ENCODE results near the gene SLC27A5. TPM values are rescaled to one million over a fixed set of nuclear protein-coding genes. Genes with fewer than 3 reads are reported as not detected.
A peak's percentile ranks its signal among the peaks of the same experiment; 100 is the strongest.

The SLC27A5 gene
- total RNA-seq, 1 experiment from 2014 or later = 17.1 TPM

DNA sequence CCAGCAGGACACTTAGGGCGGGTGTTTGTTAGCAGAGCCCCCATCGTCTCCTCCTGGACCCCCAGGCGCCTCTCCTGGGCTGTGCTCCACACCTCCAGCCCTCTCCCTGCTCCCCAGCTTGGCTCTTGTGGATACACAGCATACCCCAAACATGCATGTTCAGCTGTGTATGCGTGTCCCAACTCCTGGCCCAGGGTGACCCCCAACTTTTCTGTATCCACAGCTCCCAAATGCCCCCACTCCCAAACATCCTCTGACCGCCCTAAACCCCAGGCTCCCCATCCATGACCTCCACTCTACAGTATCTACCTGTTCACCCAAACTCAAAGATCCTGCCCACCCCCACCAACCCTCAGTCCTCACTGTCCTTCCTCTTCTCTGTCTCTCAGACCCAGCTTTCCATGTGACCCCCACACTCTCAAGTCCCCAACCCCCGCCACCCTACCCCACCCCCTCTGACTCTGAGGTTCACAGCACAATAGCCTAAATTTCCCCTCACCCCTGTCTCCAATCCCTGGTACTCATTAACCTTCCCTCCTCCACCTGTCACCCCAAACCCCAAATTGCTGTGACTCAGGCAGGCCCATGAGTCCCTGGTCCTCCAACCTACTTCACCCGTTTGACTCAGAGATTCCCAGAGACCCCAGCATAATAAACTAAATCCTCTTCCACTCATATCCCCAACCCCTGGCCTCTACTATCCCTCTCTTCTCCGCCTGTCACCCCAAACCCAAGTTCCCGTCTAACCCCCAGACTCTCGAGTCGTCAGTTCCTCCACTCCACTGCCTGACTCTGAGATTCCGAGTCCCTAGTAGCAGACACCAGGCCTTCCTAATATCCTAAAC lies 45.7 kb upstream of the SLC27A5 start:
- no peaks in the 10 kb centered on the region for H3K4me1 ChIP-seq (ENCODE audit: insufficient read depth, low read length)
- H4K20me1 ChIP-seq (ENCODE audit: control insufficient read depth, insufficient read depth, insufficient read length) = no peaks in the 10 kb centered on the region
- no peaks in the 10 kb centered on the region for H3K27me3 ChIP-seq (ENCODE audit: insufficient read depth, low read length)
- no peak overlapping the region for H2BK20ac ChIP-seq (ENCODE audit: low read depth, low read length, poor library complexity, severe bottlenecking)
- no peak overlapping the region for H4K8ac ChIP-seq (replicated peaks; ENCODE audit: insufficient read length, low read depth, low read length)
- H2AK5ac ChIP-seq (ENCODE audit: insufficient read length, low read length) = no peak overlapping the region
- peaks cover 16% of the 10 kb centered on the region for H3K23me2 ChIP-seq (ENCODE audit: insufficient read length, low read depth, low read length, poor library complexity, severe bottlenecking)
- TF ChIP-seq, protein P1, sequence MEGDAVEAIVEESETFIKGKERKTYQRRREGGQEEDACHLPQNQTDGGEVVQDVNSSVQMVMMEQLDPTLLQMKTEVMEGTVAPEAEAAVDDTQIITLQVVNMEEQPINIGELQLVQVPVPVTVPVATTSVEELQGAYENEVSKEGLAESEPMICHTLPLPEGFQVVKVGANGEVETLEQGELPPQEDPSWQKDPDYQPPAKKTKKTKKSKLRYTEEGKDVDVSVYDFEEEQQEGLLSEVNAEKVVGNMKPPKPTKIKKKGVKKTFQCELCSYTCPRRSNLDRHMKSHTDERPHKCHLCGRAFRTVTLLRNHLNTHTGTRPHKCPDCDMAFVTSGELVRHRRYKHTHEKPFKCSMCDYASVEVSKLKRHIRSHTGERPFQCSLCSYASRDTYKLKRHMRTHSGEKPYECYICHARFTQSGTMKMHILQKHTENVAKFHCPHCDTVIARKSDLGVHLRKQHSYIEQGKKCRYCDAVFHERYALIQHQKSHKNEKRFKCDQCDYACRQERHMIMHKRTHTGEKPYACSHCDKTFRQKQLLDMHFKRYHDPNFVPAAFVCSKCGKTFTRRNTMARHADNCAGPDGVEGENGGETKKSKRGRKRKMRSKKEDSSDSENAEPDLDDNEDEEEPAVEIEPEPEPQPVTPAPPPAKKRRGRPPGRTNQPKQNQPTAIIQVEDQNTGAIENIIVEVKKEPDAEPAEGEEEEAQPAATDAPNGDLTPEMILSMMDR (conservative IDR thresholded peaks at IDR 0.05) = no peak
- H2BK12ac ChIP-seq (ENCODE audit: insufficient read length, low read depth, low read length) = no peak overlapping the region
- Mint-ChIP-seq H3K36me3 (ENCODE audit: insufficient read depth in 1 of 3, low read depth in 3 of 3) (peaks cover 18 to 48% (median 33%) of the 10 kb centered on the region in 3 experiments; a peak in 6 of 7 replicates), H3K4me3 (peak overlapping the region; percentile 96 to 99), H3K27me3 (ENCODE audit: low read depth) (peaks cover 1% of the 10 kb centered on the region; the same call in 1 of the 2 replicates), H3K27ac (peak overlapping the region; percentile 95 to 99 (median 97)), H3K9me3 (no peaks in the 10 kb centered on the region; a peak in 2 of 5 replicates), H3K4me1 (peaks cover 26 to 45% of the 10 kb centered on the region in 2 experiments)
- H3K27ac ChIP-seq (ENCODE audit: insufficient read length, low read depth, low read length) = no peak overlapping the region
- H2AFZ ChIP-seq (ENCODE audit: low read length) = no peak overlapping the region
- DNase-seq = no peak
- H3K23ac ChIP-seq (ENCODE audit: insufficient read length, low read depth, low read length) = no peak overlapping the region
- H3K18ac ChIP-seq (ENCODE audit: insufficient read length, low read depth, low read length) = no peak overlapping the region
- no peaks in the 10 kb centered on the region for H3K9me3 ChIP-seq (ENCODE audit: control insufficient read depth, low read depth, low read length)
- H3K56ac ChIP-seq (ENCODE audit: insufficient read length, low read depth, low read length) = no peak overlapping the region
- no peak overlapping the region for H2BK5ac ChIP-seq (ENCODE audit: insufficient read length, low read length)
- H4K91ac ChIP-seq (ENCODE audit: insufficient read length, low read depth, low read length) = no peak overlapping the region
- peak overlapping the region; percentile 68 for H3K9ac ChIP-seq (ENCODE audit: extremely low read depth, insufficient read length, low read length)
- H3K4ac ChIP-seq (ENCODE audit: low read depth, low read length) = no peak overlapping the region
- no peak overlapping the region for H4K5ac ChIP-seq (ENCODE audit: insufficient read length, low read depth, low read length)
- WGBS (ENCODE audit: extremely low coverage, insufficient read length, low lambda C conversion rate) = no CpG with 5 or more reads among the region's 12 CpGs
- H2BK120ac ChIP-seq (ENCODE audit: low read depth, low read length, poor library complexity, severe bottlenecking) = no peak overlapping the region
- H3K4me2 ChIP-seq (ENCODE audit: insufficient read depth, insufficient read length, low read length) = peak overlapping the region; percentile 56
- no peak overlapping the region for H3K14ac ChIP-seq (ENCODE audit: insufficient read depth, low read length)
- peaks cover 8% of the 10 kb centered on the region; the same call in 1 of the 2 replicates for H3K79me2 ChIP-seq (ENCODE audit: insufficient read depth, low read length)
- H3K79me1 ChIP-seq (ENCODE audit: insufficient read depth, low read depth, low read length, poor library complexity, severe bottlenecking) = no peaks in the 10 kb centered on the region
- no peak overlapping the region for H2BK15ac ChIP-seq (ENCODE audit: low read depth, low read length)
- no peak overlapping the region for H3T11ph ChIP-seq (ENCODE audit: low read length)
